ENCODE measurements around the gene CDC42BPB. TPM values are rescaled to one million over a fixed set of nuclear protein-coding genes. Genes with fewer than 3 reads are reported as not detected.

The CDC42BPB gene
- total RNA-seq, 2 donors from 2014 or later, result 66.2 to 102 TPM

GRCh38 chr14:102980409-102980810 is 76.9 kb downstream of the CDC42BPB start:
- WGBS, 2 donors, result 84 to 87% methylated on average over 8 of the region's 8 CpGs
- intact Hi-C loops (cut with DNase I), result no loop called here
- Histone ChIP-seq H3K27ac (no peak overlapping the region), H3K4me3 (no peak overlapping the region), H3K27me3 (no peaks in the 10 kb centered on the region), H3K36me3 (replicated peaks in 1 of 2; ENCODE audit: insufficient read depth in 1 of 2, low read depth in 2 of 2) (peaks cover 13 to 21% of the 10 kb centered on the region in 2 donors), H3K4me1 (no peaks in the 10 kb centered on the region), H3K9me3 (no peaks in the 10 kb centered on the region)
- DNase-seq (no peak), ATAC-seq (no peak)
- no peak for TF ChIP-seq POLR2A (IDR thresholded peaks at IDR 0.05)

DNA sequence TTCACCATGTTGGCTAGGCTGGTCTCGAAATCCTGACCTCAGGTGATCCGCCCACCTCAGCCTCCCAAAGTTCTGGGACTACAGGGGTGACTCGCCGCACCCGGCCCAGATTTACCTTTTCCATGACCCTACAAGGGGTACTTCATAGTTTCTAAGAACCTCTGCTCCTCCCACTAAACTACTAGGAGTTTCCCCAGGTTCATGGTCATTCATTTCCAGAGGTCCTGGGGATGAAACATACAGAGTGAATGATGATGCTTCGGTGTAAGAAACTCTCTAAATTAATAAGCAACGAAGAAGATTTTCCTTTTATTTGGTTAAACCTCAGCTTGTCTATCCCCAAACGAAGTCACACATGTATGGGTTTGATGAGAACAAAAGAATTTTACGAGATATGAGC is 77.9 kb downstream of the CDC42BPB start:
- H3K27ac ChIP-seq, result no peak overlapping the region
- H3K4me1 ChIP-seq, result no peaks in the 10 kb centered on the region
- no peaks in the 10 kb centered on the region for H3K9me3 ChIP-seq
- no peak overlapping the region for H3K4me3 ChIP-seq
- TF ChIP-seq, protein P1, sequence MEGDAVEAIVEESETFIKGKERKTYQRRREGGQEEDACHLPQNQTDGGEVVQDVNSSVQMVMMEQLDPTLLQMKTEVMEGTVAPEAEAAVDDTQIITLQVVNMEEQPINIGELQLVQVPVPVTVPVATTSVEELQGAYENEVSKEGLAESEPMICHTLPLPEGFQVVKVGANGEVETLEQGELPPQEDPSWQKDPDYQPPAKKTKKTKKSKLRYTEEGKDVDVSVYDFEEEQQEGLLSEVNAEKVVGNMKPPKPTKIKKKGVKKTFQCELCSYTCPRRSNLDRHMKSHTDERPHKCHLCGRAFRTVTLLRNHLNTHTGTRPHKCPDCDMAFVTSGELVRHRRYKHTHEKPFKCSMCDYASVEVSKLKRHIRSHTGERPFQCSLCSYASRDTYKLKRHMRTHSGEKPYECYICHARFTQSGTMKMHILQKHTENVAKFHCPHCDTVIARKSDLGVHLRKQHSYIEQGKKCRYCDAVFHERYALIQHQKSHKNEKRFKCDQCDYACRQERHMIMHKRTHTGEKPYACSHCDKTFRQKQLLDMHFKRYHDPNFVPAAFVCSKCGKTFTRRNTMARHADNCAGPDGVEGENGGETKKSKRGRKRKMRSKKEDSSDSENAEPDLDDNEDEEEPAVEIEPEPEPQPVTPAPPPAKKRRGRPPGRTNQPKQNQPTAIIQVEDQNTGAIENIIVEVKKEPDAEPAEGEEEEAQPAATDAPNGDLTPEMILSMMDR (IDR thresholded peaks at IDR 0.05), result no peak
- TF ChIP-seq POLR2A (IDR thresholded peaks at IDR 0.05), result no peak
- H3K27me3 ChIP-seq, result no peaks in the 10 kb centered on the region
- ATAC-seq (no peak), DNase-seq (no peak)
- H3K36me3 ChIP-seq (replicated peaks in 1 of 2; ENCODE audit: insufficient read depth in 1 of 2, low read depth in 2 of 2), result peaks cover 14 to 18% of the 10 kb centered on the region in 2 donors
- intact Hi-C loops (cut with DNase I), result no loop called here
- 90 to 97% methylated on average over 9 of the region's 9 CpGs for WGBS, 2 donors

DNA sequence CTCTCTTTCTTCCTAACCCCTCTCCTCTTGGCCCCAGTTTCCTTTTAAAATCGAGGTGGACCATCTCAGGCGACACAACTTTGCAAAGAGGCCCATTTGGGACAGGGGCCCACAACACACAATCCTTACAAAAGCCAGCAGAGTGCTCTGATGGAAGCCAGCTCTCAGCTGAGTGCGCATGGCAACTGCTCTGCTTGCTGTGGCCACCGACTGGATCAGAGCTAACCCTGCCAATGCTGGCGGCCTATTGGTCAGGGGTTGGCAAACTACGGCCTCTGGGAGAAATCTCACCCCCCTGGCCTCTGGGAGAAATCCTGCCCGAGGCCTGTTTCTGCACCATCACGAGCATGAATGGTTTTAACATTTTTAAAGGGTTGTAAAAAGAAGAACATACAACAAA is 79.9 kb downstream of the CDC42BPB start:
- H3K4me3 ChIP-seq, result no peak overlapping the region
- TF ChIP-seq POLR2A (IDR thresholded peaks at IDR 0.05), result no peak
- TF ChIP-seq, protein P1 (IDR thresholded peaks at IDR 0.05), result no peak
- no peaks in the 10 kb centered on the region for H3K4me1 ChIP-seq
- DNase-seq (no peak), ATAC-seq (no peak)
- H3K36me3 ChIP-seq (replicated peaks in 1 of 2; ENCODE audit: insufficient read depth in 1 of 2, low read depth in 2 of 2), result peaks cover 14 to 29% of the 10 kb centered on the region in 2 donors
- no peaks in the 10 kb centered on the region for H3K9me3 ChIP-seq
- H3K27ac ChIP-seq, result no peak overlapping the region
- intact Hi-C loops (cut with DNase I), result no loop called here
- WGBS, 2 donors, result 91 to 95% methylated on average over 6 to 8 of the region's 8 CpGs
- H3K27me3 ChIP-seq, result no peaks in the 10 kb centered on the region

GRCh38 chr14:102975662-102976061 is 81.7 kb downstream of the CDC42BPB start:
- no peak overlapping the region for H3K4me3 ChIP-seq
- TF ChIP-seq, protein P1 (IDR thresholded peaks at IDR 0.05), result no peak
- no peak for TF ChIP-seq POLR2A (IDR thresholded peaks at IDR 0.05)
- ATAC-seq (no peak), DNase-seq (no peak)
- peaks cover 21 to 34% of the 10 kb centered on the region in 2 donors for H3K36me3 ChIP-seq (replicated peaks in 1 of 2; ENCODE audit: insufficient read depth in 1 of 2, low read depth in 2 of 2)
- no peaks in the 10 kb centered on the region for H3K4me1 ChIP-seq
- H3K9me3 ChIP-seq, result no peaks in the 10 kb centered on the region
- no peaks in the 10 kb centered on the region for H3K27me3 ChIP-seq
- intact Hi-C loops (cut with DNase I), result no loop called here
- no peak overlapping the region for H3K27ac ChIP-seq
- 91 to 94% methylated on average over 17 of the region's 17 CpGs for WGBS, 2 donors

- 83 to 89% methylated on average over 18 to 22 of the region's 22 CpGs for WGBS, 2 donors
- H3K27ac ChIP-seq, result no peak overlapping the region
- DNase-seq (no peak), ATAC-seq (no peak)
- H3K27me3 ChIP-seq, result no peaks in the 10 kb centered on the region
- H3K4me1 ChIP-seq, result no peaks in the 10 kb centered on the region
- H3K9me3 ChIP-seq, result no peaks in the 10 kb centered on the region
- intact Hi-C loops (cut with DNase I), result no loop called here
- no peak overlapping the region for H3K4me3 ChIP-seq
- peaks cover 21 to 41% of the 10 kb centered on the region in 2 donors for H3K36me3 ChIP-seq (replicated peaks in 1 of 2; ENCODE audit: insufficient read depth in 1 of 2, low read depth in 2 of 2)
- no peak for TF ChIP-seq POLR2A (IDR thresholded peaks at IDR 0.05)
- TF ChIP-seq, protein P1 (IDR thresholded peaks at IDR 0.05), result no peak
Observed at GRCh38 chr14:102973706-102974285, 83.6 kb downstream of the CDC42BPB start.
